MM.1S (cell line): ENCODE measurements around the gene TRIM39.

Experiments used
- DNase-seq: peaks from one replicate; pipeline ENCODE4 v3.0.0-alpha.2; 2015
- H2AFZ ChIP-seq: fragments of 300-600 bp; sonication (generic); 2 replicates; pipeline ENCODE4 v1.6.0; 2016; ENCODE audit warnings: antibody characterized with exemption, low read length
- H3F3A ChIP-seq: fragments of 300-600 bp; sonication (generic); 2 replicates; pipeline ENCODE4 v1.6.1; 2016; ENCODE audit warnings: mild to moderate bottlenecking, antibody characterized with exemption, low read length, moderate library complexity, mixed read lengths; ENCODE audit not compliant: insufficient read depth
- H3K27ac ChIP-seq: fragments of 300-600 bp; sonication (generic); 2 replicates; pipeline ENCODE4 v1.5.1; 2016; ENCODE audit warnings: mild to moderate bottlenecking, low read length
- H3K27me3 ChIP-seq: fragments of 300-600 bp; sonication (generic); replicated peaks from 2 replicates; pipeline ENCODE4 v1.6.0; 2016; ENCODE audit warnings: low read length; ENCODE audit not compliant: insufficient read depth
- H3K36me3 ChIP-seq: fragments of 300-600 bp; sonication (generic); replicated peaks from 2 replicates; pipeline ENCODE4 v1.6.1; 2016; ENCODE audit warnings: mild to moderate bottlenecking, low read length, mixed read lengths; ENCODE audit not compliant: insufficient read depth
- H3K4me1 ChIP-seq: fragments of 300-600 bp; sonication (generic); 2 replicates; pipeline ENCODE4 v1.6.1; 2016; ENCODE audit warnings: low read length, mixed read lengths
- H3K4me2 ChIP-seq: fragments of 300-600 bp; sonication (generic); 2 replicates; pipeline ENCODE4 v1.6.0; 2016; ENCODE audit warnings: low read depth, low read length
- H3K4me3 ChIP-seq: fragments of 300-600 bp; sonication (generic); 2 replicates; pipeline ENCODE4 v1.5.1; 2016; ENCODE audit warnings: low read length, mixed read lengths
- H3K79me2 ChIP-seq: fragments of 300-600 bp; sonication (generic); 2 replicates; pipeline ENCODE4 v1.6.1; 2016; ENCODE audit warnings: mixed run types, low read length, mixed read lengths
- H3K9ac ChIP-seq: fragments of 300-600 bp; sonication (generic); 2 replicates; pipeline ENCODE4 v1.6.1; 2016; ENCODE audit warnings: low read length, mixed read lengths
- H3K9me2 ChIP-seq: fragments of 300-600 bp; sonication (generic); replicated peaks from 2 replicates; pipeline ENCODE4 v1.6.1; 2016; ENCODE audit warnings: mild to moderate bottlenecking, low read length, mixed read lengths; ENCODE audit not compliant: insufficient read depth
- H3K9me3 ChIP-seq: fragments of 300-600 bp; sonication (generic); replicated peaks from 2 replicates; pipeline ENCODE4 v1.6.1; 2016; ENCODE audit warnings: mild to moderate bottlenecking, low read length, mixed read lengths; ENCODE audit not compliant: insufficient read depth
- H4K20me1 ChIP-seq: fragments of 300-600 bp; sonication (generic); 2 replicates; pipeline ENCODE4 v1.6.1; 2016; ENCODE audit warnings: mild to moderate bottlenecking, low read length, moderate library complexity, mixed read lengths; ENCODE audit not compliant: insufficient read depth
- EZH2 ChIP-seq: fragments of 300-600 bp; sonication (generic); optimal IDR thresholded peaks from 2 replicates; pipeline ENCODE3; 2017; ENCODE audit warnings: low read depth, mild to moderate bottlenecking, antibody characterized with exemption, low read length, mixed read lengths
- EZH2phosphoT487 ChIP-seq: fragments of 300-600 bp; sonication (generic); IDR thresholded peaks from 2 replicates; pipeline ENCODE4 v1.6.1; 2018; ENCODE audit warnings: antibody characterized with exemption, low read length
- TF ChIP-seq, protein P1 (sequence below): fragments of 300-600 bp; sonication (generic); IDR thresholded peaks from 2 replicates; pipeline ENCODE4 v1.5.1; 2016; ENCODE audit warnings: antibody characterized with exemption, low read length, mixed read lengths

TRIM39 gene

DNA sequence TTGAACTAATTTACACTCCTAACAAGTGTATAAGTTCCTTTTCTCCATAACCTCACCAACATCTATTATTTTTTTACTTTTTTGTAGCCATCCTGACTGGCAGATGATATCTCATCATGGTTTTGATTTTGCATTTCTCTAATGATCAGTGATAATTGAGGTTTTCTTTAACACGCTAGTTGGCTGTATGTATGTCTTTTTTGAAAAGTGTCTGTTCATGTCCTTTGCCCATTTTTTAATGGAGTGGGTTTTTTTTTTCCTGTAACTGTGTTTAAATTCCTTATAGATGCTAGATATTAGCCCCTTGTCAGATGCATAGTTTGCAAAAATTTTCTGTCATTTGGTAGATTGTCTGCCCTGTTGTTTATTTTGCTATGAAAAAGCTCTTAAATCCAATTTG lies 39.6 kb upstream of the TRIM39 start:
- no peaks in the 10 kb centered on the region for H3K4me1 ChIP-seq
- no peaks in the 10 kb centered on the region for H3K9me3 ChIP-seq
- H3F3A ChIP-seq, result no peaks in the 10 kb centered on the region
- no peak overlapping the region for H3K4me2 ChIP-seq
- no peak overlapping the region for H3K27ac ChIP-seq
- DNase-seq, result no peak
- H3K9me2 ChIP-seq, result no peaks in the 10 kb centered on the region
- H3K36me3 ChIP-seq, result peaks cover 5% of the 10 kb centered on the region; the same call in 1 of the 2 replicates
- H4K20me1 ChIP-seq, result no peaks in the 10 kb centered on the region
- no peaks in the 10 kb centered on the region for H3K79me2 ChIP-seq
- no peak overlapping the region for H3K9ac ChIP-seq
- TF ChIP-seq EZH2 (no peak), EZH2phosphoT487 (no peak)
- TF ChIP-seq, protein P1, sequence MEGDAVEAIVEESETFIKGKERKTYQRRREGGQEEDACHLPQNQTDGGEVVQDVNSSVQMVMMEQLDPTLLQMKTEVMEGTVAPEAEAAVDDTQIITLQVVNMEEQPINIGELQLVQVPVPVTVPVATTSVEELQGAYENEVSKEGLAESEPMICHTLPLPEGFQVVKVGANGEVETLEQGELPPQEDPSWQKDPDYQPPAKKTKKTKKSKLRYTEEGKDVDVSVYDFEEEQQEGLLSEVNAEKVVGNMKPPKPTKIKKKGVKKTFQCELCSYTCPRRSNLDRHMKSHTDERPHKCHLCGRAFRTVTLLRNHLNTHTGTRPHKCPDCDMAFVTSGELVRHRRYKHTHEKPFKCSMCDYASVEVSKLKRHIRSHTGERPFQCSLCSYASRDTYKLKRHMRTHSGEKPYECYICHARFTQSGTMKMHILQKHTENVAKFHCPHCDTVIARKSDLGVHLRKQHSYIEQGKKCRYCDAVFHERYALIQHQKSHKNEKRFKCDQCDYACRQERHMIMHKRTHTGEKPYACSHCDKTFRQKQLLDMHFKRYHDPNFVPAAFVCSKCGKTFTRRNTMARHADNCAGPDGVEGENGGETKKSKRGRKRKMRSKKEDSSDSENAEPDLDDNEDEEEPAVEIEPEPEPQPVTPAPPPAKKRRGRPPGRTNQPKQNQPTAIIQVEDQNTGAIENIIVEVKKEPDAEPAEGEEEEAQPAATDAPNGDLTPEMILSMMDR, result no peak
- no peaks in the 10 kb centered on the region for H3K27me3 ChIP-seq
- no peak overlapping the region for H3K4me3 ChIP-seq
- H2AFZ ChIP-seq, result no peak overlapping the region

DNA sequence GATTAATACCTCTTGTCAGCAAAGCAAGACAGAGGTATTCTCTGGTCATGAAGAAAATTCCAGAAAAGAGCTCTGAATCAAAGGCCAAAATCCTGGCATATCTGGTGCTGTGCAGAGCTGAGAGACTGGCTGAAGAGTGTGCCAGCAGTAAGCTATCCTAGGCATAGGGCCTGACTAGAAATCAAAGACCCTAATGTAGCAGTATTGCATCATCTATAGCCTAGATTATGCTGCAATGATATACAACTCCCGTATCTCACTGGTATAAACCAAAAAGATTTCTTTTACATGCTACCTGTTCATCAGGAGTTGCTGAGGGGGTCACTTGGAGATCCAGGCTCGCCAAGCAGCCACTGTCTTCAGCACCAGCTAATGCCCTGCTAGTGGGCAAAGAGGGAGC lies 30.9 kb upstream of the TRIM39 start:
- no peak overlapping the region for H3K9ac ChIP-seq
- H3K4me1 ChIP-seq, result no peaks in the 10 kb centered on the region
- H4K20me1 ChIP-seq, result no peaks in the 10 kb centered on the region
- no peak overlapping the region for H3K4me2 ChIP-seq
- no peak for DNase-seq
- H3K79me2 ChIP-seq, result no peaks in the 10 kb centered on the region
- no peak overlapping the region for H3K27ac ChIP-seq
- TF ChIP-seq, protein P1, result no peak
- TF ChIP-seq EZH2phosphoT487 (no peak), EZH2 (no peak)
- H2AFZ ChIP-seq, result no peak overlapping the region
- no peaks in the 10 kb centered on the region for H3K9me2 ChIP-seq
- no peak overlapping the region for H3K4me3 ChIP-seq
- no peaks in the 10 kb centered on the region for H3F3A ChIP-seq
- H3K36me3 ChIP-seq, result 0 out of 2 replicates have a peak, but pooled peaks cover 1% of the 10 kb centered on the region
- H3K27me3 ChIP-seq, result no peaks in the 10 kb centered on the region
- no peaks in the 10 kb centered on the region for H3K9me3 ChIP-seq

DNA sequence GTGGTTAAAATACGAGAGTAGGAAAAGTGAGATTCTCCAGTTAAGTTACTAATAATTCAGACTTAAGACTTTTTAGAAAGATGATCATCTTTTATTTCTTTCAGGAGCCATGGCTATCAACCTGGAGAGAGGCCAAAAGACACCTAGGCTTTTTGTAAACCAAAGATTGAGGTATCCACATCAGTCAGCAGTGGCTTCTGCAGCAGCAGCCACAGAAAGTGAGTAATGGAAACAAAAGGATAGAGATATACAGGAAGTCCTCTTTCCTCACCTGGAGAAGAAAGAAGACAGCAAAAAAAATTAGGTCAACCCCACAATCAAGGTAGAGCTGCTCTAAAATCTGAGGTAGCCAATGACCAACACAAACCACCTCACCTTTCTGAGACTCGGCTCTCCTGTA lies 22.7 kb upstream of the TRIM39 start:
- Histone ChIP-seq H4K20me1 (no peaks in the 10 kb centered on the region), H3K4me1 (no peaks in the 10 kb centered on the region), H3K9me3 (no peaks in the 10 kb centered on the region), H3F3A (no peaks in the 10 kb centered on the region), H3K9ac (no peak overlapping the region), H3K27ac (no peak overlapping the region), H3K27me3 (no peaks in the 10 kb centered on the region), H3K4me2 (no peak overlapping the region), H3K36me3 (0 out of 2 replicates have a peak, but pooled peaks cover 4% of the 10 kb centered on the region), H2AFZ (no peak overlapping the region), H3K4me3 (no peak overlapping the region), H3K79me2 (peaks cover 27% of the 10 kb centered on the region), H3K9me2 (no peaks in the 10 kb centered on the region)
- TF ChIP-seq EZH2 (no peak), EZH2phosphoT487 (no peak)
- TF ChIP-seq, protein P1, result no peak
- no peak for DNase-seq
